ACC112 (cell line): Measurements from ENCODE around the gene SLC30A4.
A peak's percentile ranks its signal among the peaks of the same experiment; 100 is the strongest.
"Not testable (repeated sequence)": the region's sequence is repeated elsewhere in the genome, so short reads cannot be mapped to it uniquely, and the experiment has no call there.

ENCODE experiments used
- H2AFZ ChIP-seq: fragments of 200-600 bp; sonication (generic); one replicate; pipeline ENCODE4 v1.6.0; 2017; ENCODE audit warnings: antibody characterized with exemption, low read length; ENCODE audit not compliant: unreplicated experiment
- H3K27ac ChIP-seq: fragments of 200-600 bp; sonication (generic); 2 replicates; pipeline ENCODE4 v1.5.1; 2014; ENCODE audit warnings: low read depth, mild to moderate bottlenecking, antibody characterized with exemption, low read length, moderate library complexity
- H3K27me3 ChIP-seq: fragments of 200-600 bp; sonication (generic); 2 replicates; pipeline ENCODE4 v1.6.1; 2014; ENCODE audit warnings: mild to moderate bottlenecking, antibody characterized with exemption, low read length, moderate library complexity, mixed read lengths; ENCODE audit not compliant: insufficient read depth
- H3K36me3 ChIP-seq: fragments of 200-600 bp; sonication (generic); 2 replicates; pipeline ENCODE4 v1.6.1; 2016; ENCODE audit warnings: mild to moderate bottlenecking, antibody characterized with exemption, low read length, moderate library complexity, mixed read lengths; ENCODE audit not compliant: insufficient read depth
- H3K4me1 ChIP-seq: fragments of 200-600 bp; sonication (generic); one replicate; pipeline ENCODE4 v1.6.1; 2016; ENCODE audit warnings: low read length, mixed read lengths; ENCODE audit not compliant: insufficient read depth, unreplicated experiment, control insufficient read depth
- H3K4me3 ChIP-seq: fragments of 200-600 bp; sonication (generic); 2 replicates; pipeline ENCODE4 v1.5.1; 2014; ENCODE audit warnings: mild to moderate bottlenecking, low read depth, low read length
- H3K79me2 ChIP-seq: fragments of 200-600 bp; sonication (generic); one replicate; pipeline ENCODE4 v1.6.0; 2016; ENCODE audit warnings: low read length; ENCODE audit not compliant: control insufficient read depth, unreplicated experiment, insufficient read depth

Gene SLC30A4

GRCh38 chr15:45540531-45540930 lies 18.0 kb upstream of the SLC30A4 start:
- H2AFZ ChIP-seq: no peak overlapping the region
- no peak overlapping the region for H3K4me3 ChIP-seq
- H3K27me3 ChIP-seq: no peaks in the 10 kb centered on the region
- no peak overlapping the region for H3K27ac ChIP-seq
- no peaks in the 10 kb centered on the region for H3K79me2 ChIP-seq
- H3K4me1 ChIP-seq: no peaks in the 10 kb centered on the region
- H3K36me3 ChIP-seq: no peaks in the 10 kb centered on the region

GRCh38 chr15:45539680-45540079 lies 17.1 kb upstream of the SLC30A4 start:
- Histone ChIP-seq H3K79me2 (no peaks in the 10 kb centered on the region), H2AFZ (no peak overlapping the region), H3K36me3 (no peaks in the 10 kb centered on the region), H3K4me3 (no peak overlapping the region), H3K4me1 (no peaks in the 10 kb centered on the region), H3K27ac (no peak overlapping the region), H3K27me3 (no peaks in the 10 kb centered on the region)

- Histone ChIP-seq H3K36me3 (no peaks in the 10 kb centered on the region), H2AFZ (no peak overlapping the region), H3K4me3 (no peak overlapping the region), H3K4me1 (no peaks in the 10 kb centered on the region), H3K27me3 (no peaks in the 10 kb centered on the region), H3K27ac (no peak overlapping the region), H3K79me2 (no peaks in the 10 kb centered on the region)
Observed at GRCh38 chr15:45536934-45537333, 14.4 kb upstream of the SLC30A4 start.

GRCh38 chr15:45535486-45536042 lies 13.0 kb upstream of the SLC30A4 start:
- Histone ChIP-seq H3K27me3 (no peaks in the 10 kb centered on the region), H3K36me3 (no peaks in the 10 kb centered on the region), H3K27ac (no peak overlapping the region), H3K4me3 (no peak overlapping the region), H3K79me2 (no peaks in the 10 kb centered on the region), H3K4me1 (no peaks in the 10 kb centered on the region), H2AFZ (no peak overlapping the region)

GRCh38 chr15:45534821-45535220 lies 12.3 kb upstream of the SLC30A4 start:
- no peak overlapping the region for H2AFZ ChIP-seq
- H3K4me1 ChIP-seq: no peaks in the 10 kb centered on the region
- no peaks in the 10 kb centered on the region for H3K27me3 ChIP-seq
- H3K27ac ChIP-seq: no peak overlapping the region
- H3K36me3 ChIP-seq: no peaks in the 10 kb centered on the region
- no peaks in the 10 kb centered on the region for H3K79me2 ChIP-seq
- no peak overlapping the region for H3K4me3 ChIP-seq

- not testable (repeated sequence) for H3K79me2 ChIP-seq, H2AFZ ChIP-seq, H3K4me1 ChIP-seq, H3K27ac ChIP-seq, H3K36me3 ChIP-seq, H3K4me3 ChIP-seq, H3K27me3 ChIP-seq
Observed at GRCh38 chr15:45532892-45533291, 10.3 kb upstream of the SLC30A4 start.

- Histone ChIP-seq H3K79me2 (no peaks in the 10 kb centered on the region), H3K27ac (no peak overlapping the region), H2AFZ (no peak overlapping the region), H3K4me1 (no peaks in the 10 kb centered on the region), H3K36me3 (no peaks in the 10 kb centered on the region), H3K4me3 (no peak overlapping the region), H3K27me3 (no peaks in the 10 kb centered on the region)
Observed at GRCh38 chr15:45529613-45530012, 7.1 kb upstream of the SLC30A4 start.

- Histone ChIP-seq H3K27me3 (no peaks in the 10 kb centered on the region), H3K27ac (no peak overlapping the region), H3K36me3 (no peaks in the 10 kb centered on the region), H3K4me1 (no peaks in the 10 kb centered on the region), H2AFZ (no peak overlapping the region), H3K4me3 (no peak overlapping the region), H3K79me2 (no peaks in the 10 kb centered on the region)
Observed at GRCh38 chr15:45527086-45527485, 4.5 kb upstream of the SLC30A4 start.

- H3K36me3 ChIP-seq: no peaks in the 10 kb centered on the region
- no peaks in the 10 kb centered on the region for H3K27me3 ChIP-seq
- H3K79me2 ChIP-seq: peaks cover 11% of the 10 kb centered on the region
- peak overlapping the region; percentile 72 for H2AFZ ChIP-seq
- peak overlapping the region; percentile 91 for H3K4me3 ChIP-seq
- H3K27ac ChIP-seq: 0 out of 2 replicates have a peak overlapping the region, but pooled peaks have one; percentile 4
- H3K4me1 ChIP-seq: peaks cover 11% of the 10 kb centered on the region
Observed at GRCh38 chr15:45523166-45523460, 558 bp upstream of the SLC30A4 start.

- H2AFZ ChIP-seq: peak overlapping the region; percentile 72
- H3K27me3 ChIP-seq: no peaks in the 10 kb centered on the region
- H3K4me3 ChIP-seq: peak overlapping the region; percentile 91
- no peak overlapping the region for H3K27ac ChIP-seq
- H3K4me1 ChIP-seq: peaks cover 11% of the 10 kb centered on the region
- H3K79me2 ChIP-seq: peaks cover 11% of the 10 kb centered on the region
- no peaks in the 10 kb centered on the region for H3K36me3 ChIP-seq
Observed at GRCh38 chr15:45521596-45522327, 793 bp downstream of the SLC30A4 start.

- H3K4me1 ChIP-seq: no peaks in the 10 kb centered on the region
- no peaks in the 10 kb centered on the region for H3K27me3 ChIP-seq
- no peak overlapping the region for H3K27ac ChIP-seq
- peaks cover 8% of the 10 kb centered on the region; the same call in 1 of the 2 replicates for H3K36me3 ChIP-seq
- H3K4me3 ChIP-seq: no peak overlapping the region
- H2AFZ ChIP-seq: no peak overlapping the region
- H3K79me2 ChIP-seq: no peaks in the 10 kb centered on the region
Observed at GRCh38 chr15:45510758-45511280, 11.7 kb downstream of the SLC30A4 start.
